Colonic mucosa (tissue), 4 donors: ENCODE data around the gene RAB10. TPM values are rescaled to one million over a fixed set of nuclear protein-coding genes. Genes with fewer than 3 reads are reported as not detected.

ENCODE experiments used
- DNase-seq: peaks from one replicate; pipeline ENCODE4 v3.0.0-alpha.2; 2020
- H3K27ac ChIP-seq: fragments of 200-600 bp; one replicate; pipeline ENCODE4 v1.8.0; 2021
- H3K27me3 ChIP-seq: fragments of 200-600 bp; one replicate; pipeline ENCODE4 v1.8.0; 2021
- H3K36me3 ChIP-seq: fragments of 200-600 bp; one replicate; pipeline ENCODE4 v1.8.0; 2021
- H3K4me1 ChIP-seq: fragments of 200-600 bp; one replicate; pipeline ENCODE4 v1.8.0; 2021; ENCODE audit warnings: mild to moderate bottlenecking
- H3K4me3 ChIP-seq: fragments of 200-600 bp; one replicate; pipeline ENCODE4 v1.8.0; 2021
- H3K9ac ChIP-seq, 2 donors: one replicate each; pipeline ENCODE4 v1.7.0; 2013; ENCODE audit warnings: control low read depth in 2 of 2, low read depth in 2 of 2, low read length in 2 of 2
- H3K9me3 ChIP-seq: fragments of 200-600 bp; one replicate; pipeline ENCODE4 v1.8.0; 2021
- CTCF ChIP-seq: fragments of 200-600 bp; IDR thresholded peaks from one replicate; pipeline ENCODE4 v1.8.0; 2022; ENCODE audit warnings: antibody characterized with exemption, mild to moderate bottlenecking
- intact Hi-C: fragments of 100-400 bp; cut with DNase I; formaldehyde crosslinking; loops from one replicate; pipeline ENCODE4 v1.14.1; 2022
- total RNA-seq, 2 donors: library from RNA; stranded (reverse); fragmentation: NEBNext Ultra II Directional in 1 of 2; extraction: Animal tissue kit (Norgen Biotek cat#: 25700) in 1 of 2; gene quantifications; one replicate each; pipeline ENCODE4 v1.2.1, GENCODE V29; 2021
- donor health status: healthy.
- donor health status: DM: no; HTN: no; CAD: no.
- donor health status: DM: no; HTN: no; CAD: no.

Gene RAB10
- total RNA-seq, 2 donors from 2014 or later, result 195 to 206 TPM

GRCh38 chr2:26058390-26058789 is 24.5 kb downstream of the RAB10 start:
- no peak for DNase-seq
- no peaks in the 10 kb centered on the region for H3K36me3 ChIP-seq
- TF ChIP-seq CTCF, result no peak
- intact Hi-C loops, result no loop called here
- H3K4me3 ChIP-seq, result no peak overlapping the region
- no peaks in the 10 kb centered on the region for H3K4me1 ChIP-seq
- H3K9me3 ChIP-seq, result no peaks in the 10 kb centered on the region
- no peaks in the 10 kb centered on the region for H3K27me3 ChIP-seq
- H3K9ac ChIP-seq, result no peak overlapping the region
- H3K27ac ChIP-seq, result no peak overlapping the region

- Histone ChIP-seq H3K27me3 (no peaks in the 10 kb centered on the region), H3K36me3 (no peaks in the 10 kb centered on the region), H3K4me3 (no peak overlapping the region), H3K27ac (no peak overlapping the region), H3K9me3 (no peaks in the 10 kb centered on the region), H3K9ac (no peak overlapping the region), H3K4me1 (no peaks in the 10 kb centered on the region)
- intact Hi-C loops, result no loop called here
- no peak for TF ChIP-seq CTCF
- no peak for DNase-seq
These were observed 25.7 kb downstream of the RAB10 start for GRCh38 chr2:26059542-26059941.

- no peak for TF ChIP-seq CTCF
- Histone ChIP-seq H3K4me3 (no peak overlapping the region), H3K27ac (no peak overlapping the region), H3K9ac (no peak overlapping the region), H3K27me3 (no peaks in the 10 kb centered on the region), H3K36me3 (no peaks in the 10 kb centered on the region), H3K4me1 (no peaks in the 10 kb centered on the region), H3K9me3 (no peaks in the 10 kb centered on the region)
- intact Hi-C loops, result no loop called here
- DNase-seq, result no peak
These were observed 27.7 kb downstream of the RAB10 start for GRCh38 chr2:26061539-26061938.

DNA sequence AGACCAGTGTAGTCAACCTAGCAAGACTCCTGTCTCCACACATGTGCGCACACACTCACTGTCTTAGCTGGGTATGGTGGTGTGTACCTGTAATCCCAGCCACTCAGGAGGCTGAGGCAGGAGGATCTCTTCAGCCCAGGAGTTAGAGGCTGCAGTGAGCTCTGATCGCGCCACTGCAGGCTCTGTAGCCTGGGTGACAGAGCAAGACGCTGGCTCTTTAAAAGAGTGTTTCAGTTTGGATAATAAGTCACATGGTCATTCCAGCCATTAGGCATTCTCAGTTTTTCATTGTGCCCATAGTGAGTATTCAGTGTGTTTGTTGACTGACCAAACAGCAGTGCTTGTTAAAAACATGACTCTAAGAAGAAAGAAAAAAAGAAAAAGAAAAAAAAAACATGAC is 31.0 kb downstream of the RAB10 start:
- no peaks in the 10 kb centered on the region for H3K36me3 ChIP-seq
- H3K4me1 ChIP-seq, result peaks cover 8% of the 10 kb centered on the region
- H3K9ac ChIP-seq, result no peak overlapping the region
- TF ChIP-seq CTCF, result no peak
- DNase-seq, result no peak
- intact Hi-C loops, result no loop called here
- H3K4me3 ChIP-seq, result no peak overlapping the region
- H3K27me3 ChIP-seq, result no peaks in the 10 kb centered on the region
- H3K27ac ChIP-seq, result no peak overlapping the region
- no peaks in the 10 kb centered on the region for H3K9me3 ChIP-seq

DNA sequence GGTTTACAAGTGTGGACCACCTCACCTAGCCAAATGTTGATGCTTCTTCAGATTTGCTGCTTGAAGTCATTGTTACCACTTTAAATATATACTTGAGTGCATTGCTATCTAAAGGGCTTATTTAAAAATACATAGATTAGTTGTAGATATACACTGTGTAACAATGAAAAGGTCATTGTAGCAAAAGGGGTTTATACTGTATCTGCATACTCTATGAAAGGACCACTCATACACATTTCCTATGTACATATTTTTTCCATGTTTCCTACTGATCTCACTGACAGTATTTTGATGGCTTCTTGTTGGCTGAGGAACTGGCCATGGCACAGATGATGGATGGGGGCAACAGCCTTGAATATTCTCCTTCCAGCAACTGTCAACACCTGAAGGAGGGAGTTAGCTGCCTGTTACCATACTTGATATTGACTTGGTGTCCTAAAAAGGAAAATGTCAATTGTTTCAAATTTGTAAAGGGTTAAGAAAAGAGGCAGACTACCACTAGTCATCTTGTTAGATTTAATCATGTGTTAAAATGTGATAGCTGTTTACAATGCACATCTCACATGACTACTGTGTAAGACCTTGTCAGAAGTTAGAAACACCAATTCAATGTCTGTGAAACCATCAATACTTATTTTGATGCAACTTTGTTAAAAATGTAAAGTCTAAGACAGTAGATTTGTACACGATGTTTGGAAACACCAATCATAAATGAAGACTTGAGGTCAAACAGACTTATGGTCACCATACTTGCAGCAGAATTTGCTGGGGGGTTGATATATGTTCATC is 33.5 kb downstream of the RAB10 start:
- no peaks in the 10 kb centered on the region for H3K9me3 ChIP-seq
- no peaks in the 10 kb centered on the region for H3K36me3 ChIP-seq
- intact Hi-C loops, result no loop called here
- no peak for TF ChIP-seq CTCF
- no peak overlapping the region for H3K9ac ChIP-seq
- no peak overlapping the region for H3K27ac ChIP-seq
- no peaks in the 10 kb centered on the region for H3K27me3 ChIP-seq
- H3K4me1 ChIP-seq, result peaks cover 8% of the 10 kb centered on the region
- no peak for DNase-seq
- H3K4me3 ChIP-seq, result no peak overlapping the region
